ENCODE data around the gene GBX1. TPM values are rescaled to one million over a fixed set of nuclear protein-coding genes. Genes with fewer than 3 reads are reported as not detected.

The GBX1 gene
- total RNA-seq, 1 experiment from 2014 or later, result 0.41 TPM

DNA sequence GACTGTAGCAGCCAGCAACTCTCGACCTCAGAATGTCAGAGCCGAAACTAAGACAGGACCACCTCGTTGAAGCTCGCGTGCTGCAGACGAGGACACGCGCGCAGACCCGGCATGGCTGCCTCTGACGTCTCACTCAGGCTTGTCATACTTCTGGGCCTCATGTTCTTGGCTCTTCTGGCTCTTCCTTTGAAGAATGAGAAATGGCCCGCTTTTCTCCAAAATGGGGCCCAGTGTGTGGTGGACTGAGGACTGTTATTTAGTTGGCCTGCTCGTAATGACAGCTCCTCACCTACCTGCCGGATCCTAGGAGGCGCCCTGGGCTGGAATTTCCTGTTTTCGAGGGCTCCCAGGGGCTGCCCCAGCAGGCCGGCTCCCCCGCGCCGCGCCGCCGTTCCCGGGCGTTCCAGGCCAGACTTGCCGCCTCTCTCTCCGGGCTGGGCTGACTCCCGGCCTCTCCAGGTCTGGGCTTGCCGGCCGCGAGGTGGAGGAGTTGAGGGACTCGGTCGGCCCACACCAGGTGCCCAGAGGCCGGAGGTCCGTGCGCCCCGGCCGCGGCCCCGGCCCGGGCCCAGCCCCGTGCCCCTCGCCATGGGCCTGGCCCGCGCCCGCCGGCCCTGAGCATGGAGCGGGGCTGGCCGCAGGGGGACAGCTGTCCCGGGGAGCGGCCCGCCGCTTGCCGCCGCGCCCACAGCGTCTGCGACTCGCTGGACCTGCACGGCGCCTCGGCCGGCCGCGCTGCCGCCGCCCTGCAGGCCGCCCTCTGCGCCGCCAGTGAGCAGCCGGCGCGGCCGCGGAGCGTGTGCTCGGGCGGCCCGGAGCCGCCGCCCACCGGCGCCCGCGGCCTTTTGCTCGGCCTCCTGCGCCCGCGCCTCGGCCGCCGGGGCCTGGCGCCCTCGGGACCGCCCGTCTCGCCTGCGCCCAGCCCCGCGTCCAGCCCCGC, 53.1 kb downstream of the GBX1 start:
- no peak for DNase-seq (ENCODE audit: low spot score)

DNA sequence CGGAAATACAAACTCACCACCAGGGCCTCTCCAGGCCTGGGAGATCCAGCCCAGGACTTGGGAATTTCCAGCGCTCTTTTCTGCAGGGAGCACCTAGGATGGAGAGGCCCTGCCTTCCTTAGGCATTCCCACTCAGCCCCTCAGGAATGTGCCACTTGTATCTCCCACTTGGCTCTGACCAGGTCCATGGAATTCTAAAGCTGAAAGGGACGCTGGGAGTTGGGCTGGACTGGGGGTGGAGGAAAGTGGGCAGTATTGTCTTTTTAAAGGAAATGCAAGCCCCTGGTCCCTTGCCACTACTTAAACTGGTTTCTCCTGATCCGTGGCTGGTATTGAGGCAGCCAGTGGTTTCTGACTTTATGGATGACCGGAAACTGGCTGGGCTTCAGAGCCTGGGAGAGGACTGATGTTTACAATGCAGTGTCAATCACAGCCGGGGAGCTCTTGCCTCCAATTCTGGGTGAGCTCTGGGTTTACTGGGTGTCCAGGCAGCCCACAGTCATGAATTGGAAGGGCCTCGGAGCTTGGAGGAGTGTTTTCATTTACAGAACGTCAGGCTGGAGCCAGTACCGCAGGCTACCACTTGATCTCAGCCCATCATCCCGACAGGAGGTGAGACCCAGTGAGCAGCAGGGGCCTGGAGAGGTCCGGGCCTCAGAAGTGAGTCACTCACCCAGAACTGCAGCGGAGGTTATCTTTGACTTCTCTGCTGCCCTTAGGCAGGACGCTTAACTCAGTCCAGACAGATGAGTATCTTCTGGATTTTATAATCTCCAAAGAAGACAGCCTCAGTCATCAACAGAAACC, 53.9 kb downstream of the GBX1 start:
- DNase-seq (ENCODE audit: low spot score), result peak; percentile 92

DNA sequence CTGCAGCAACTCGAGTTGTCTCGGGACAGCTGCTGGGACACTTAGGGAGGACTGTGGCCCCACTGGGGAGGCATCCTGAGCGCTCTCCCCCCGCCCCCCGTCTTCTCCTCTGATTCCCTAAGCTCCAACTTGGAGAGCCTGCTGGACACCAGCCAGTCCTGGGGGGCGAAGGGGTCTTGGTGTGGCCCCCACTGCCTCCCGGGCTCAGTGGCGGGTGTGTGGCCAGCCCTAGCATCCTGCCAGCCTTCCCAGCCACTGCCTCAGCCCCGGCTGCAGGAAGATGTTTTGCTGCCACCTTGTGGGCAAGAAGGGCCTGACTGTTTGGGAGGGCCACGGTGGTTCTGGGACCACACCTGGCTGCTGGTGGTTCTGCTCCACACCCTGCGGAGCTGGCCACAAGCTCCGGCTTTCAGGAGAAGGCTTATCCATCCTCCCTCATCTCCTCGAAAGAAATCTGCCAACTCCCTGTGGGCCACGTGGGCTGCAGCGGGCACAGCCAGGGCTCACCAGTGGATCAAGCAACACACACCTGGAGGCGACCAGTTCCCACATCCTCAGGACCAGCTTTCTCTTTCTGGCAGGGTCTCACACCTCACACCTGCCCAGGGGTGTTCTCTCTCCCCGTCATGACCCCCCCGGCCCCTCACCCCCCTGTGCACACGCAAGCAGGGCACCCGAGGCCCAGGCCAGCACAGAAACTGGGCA, 56.4 kb downstream of the GBX1 start:
- peak; percentile 61 for DNase-seq (ENCODE audit: low spot score)

DNA sequence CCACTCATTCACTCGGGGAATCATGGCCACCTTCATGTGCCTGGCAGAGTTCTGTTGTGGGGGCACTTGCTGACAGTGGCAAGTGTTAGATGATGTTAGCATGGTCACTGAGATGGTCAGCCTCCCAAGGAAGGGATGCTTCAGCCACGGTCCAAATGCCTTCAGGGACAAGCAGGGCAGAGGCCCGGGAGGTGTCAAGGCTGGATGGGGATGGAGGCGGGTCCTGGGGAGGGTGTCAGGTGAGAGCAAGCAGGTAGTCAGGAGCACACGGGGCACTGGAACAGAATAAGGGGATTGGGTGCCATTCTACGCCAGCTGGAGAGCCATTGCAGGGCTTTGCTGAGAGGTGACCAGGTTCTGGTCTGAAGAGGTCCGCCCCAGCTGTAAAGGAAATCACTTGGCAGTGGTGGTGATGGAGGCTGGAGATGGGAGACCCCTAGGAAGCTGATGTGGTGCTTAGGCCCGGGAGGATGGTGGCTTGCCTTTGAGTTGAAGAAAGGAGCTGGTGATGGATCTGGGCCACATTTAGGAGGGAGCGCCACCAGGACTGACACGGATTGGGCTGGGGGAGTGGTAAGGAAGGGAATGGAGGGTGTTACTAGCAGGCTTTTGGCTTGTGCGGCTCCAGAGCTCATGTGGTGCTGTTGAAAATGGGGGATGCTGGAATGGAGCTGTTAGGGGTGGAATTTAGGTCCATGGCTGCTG, 57.1 kb downstream of the GBX1 start:
- no peak for DNase-seq (ENCODE audit: low spot score)

DNA sequence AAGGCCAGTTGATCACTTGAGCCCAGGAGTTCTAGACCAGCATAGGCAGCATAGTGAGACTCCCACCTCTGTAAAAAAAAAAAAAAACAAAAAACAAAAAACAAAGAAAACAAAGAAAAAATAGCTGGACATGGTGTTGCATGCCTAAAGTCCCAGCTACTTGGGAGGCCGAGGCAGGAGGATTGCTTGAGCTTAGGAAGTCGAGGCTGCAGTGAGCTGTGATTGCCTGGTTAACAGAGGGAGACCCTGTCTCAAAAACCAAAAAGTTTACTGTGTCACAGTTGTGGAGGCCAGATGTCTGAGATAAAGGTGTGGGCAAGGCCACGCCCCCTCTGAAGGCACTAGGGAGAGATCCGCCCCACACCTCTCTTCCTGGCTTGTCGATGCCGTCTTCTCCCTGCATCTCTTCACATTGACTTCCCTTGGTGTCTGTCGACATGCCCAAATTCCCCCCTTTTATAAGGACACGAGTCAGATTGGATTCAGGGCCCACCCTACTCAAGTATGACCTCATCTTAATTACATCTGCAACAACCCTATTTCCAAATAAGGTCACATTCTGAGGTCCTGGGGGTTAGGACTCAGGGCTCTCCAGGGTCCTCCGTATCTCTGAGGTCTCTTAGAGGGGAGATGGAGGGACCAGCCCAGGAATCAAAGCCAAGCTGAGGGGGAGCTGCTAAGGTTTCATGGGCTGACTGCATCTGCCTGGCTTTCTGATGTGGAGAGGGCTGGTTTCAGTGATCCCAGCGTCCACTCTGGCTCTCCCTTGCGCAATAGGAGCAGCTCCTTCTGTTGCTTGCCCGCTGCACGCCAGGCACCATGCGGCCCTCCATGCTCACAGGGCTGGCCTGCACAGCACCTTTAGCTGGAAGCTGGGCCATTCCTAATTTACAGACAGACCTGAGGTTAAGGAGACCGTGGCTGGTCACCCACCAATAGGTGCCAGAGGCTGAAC, 58.1 kb downstream of the GBX1 start:
- DNase-seq (ENCODE audit: low spot score), result no peak

DNA sequence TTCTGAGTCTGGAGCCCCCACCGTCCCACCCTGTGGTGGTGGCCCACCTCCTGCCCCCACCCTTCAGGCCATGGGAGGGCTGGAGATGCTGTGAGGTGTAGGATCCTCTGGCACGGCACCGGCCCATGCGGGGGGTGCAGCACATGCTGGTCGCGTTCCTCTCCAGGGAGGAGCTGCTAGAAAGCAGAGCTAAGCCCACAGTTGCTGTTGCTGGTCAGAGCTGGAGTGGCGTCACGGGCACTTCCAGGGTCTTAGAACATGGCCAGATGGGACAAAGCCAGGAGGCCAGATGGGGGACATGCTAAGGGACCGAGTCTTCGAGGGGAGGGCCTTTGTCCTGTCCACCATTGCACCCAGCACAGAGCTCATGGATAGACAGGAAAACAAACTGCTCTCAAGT, 59.6 kb downstream of the GBX1 start:
- no peak for DNase-seq (ENCODE audit: low spot score)

DNA sequence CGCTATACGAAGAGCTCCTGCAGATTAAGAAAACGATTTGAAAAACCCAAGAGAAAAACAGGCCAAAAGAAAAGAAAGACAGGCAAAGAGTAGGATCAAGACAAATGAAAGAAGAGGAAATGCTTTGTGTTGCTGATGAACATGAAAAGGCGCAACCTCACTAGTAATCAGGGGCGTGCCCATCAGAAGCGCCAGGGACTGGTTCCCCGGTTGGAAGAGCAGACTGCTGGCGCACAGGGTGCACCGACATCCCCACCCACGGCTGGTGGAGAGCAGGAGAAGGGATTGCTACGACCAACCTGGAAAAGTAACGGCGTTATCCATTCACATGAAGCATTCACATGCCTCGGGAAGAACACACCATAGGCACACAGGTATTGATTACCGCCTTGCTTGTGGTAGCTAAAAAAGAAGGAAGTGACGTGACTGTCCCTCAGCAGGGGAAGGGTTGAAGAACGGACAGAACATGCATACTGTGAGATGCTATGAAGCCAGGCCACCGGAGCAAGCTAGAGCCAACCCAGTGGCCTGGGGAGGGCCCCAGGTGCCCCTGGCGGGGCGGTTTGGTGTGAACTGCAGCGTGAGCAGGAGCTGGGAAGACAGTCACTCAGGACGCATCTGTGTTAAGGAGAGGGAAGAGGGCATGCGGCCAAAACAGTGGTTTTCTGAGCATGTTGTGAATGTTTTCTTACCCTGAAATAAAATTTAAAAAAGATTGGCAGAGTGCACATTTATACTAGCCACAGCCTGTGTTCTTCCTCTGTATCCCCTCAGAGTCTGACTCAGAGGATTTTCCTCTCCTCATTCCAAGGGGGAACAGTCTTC, 62.9 kb downstream of the GBX1 start:
- peak; percentile 41 for DNase-seq (ENCODE audit: low spot score)

DNA sequence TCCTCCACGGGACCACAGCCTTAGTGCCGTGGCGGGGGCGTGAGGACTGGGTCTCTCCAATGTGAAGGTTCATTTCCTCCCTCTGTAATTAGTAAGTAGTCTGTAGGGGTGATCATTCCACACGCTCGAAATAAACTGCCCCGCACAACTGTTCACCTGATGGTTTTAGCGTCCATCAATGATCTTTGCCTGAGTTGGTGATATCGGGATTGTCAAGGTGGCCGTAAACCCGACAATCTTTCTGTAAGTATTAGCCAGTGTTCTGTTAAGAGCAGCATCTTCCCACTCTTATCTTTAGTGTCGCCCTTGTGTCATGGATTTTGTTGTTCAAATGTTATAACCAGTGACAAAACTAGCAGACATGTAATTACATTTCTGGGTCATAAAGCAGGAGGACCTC, 63.5 kb downstream of the GBX1 start:
- no peak for DNase-seq (ENCODE audit: low spot score)

DNA sequence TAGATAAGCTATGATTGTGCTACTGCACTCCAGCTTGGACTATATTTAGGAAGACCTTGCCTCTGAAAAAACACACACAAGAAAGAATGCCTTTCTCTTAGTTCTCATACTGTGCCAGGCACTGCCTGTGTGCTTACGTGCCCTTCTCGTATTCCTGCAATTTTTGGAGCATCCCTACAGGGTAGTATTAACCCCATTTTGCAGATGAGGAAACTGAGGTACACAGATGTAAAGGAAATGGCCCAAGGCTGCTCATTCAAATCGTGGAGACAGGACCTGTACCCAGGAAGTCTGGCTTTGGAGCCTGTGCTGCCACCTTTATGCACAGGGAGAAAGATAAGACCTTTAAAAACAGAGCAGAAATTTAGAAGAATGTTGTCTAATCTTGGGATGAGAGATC, 64.5 kb downstream of the GBX1 start:
- no peak for DNase-seq (ENCODE audit: low spot score)

DNA sequence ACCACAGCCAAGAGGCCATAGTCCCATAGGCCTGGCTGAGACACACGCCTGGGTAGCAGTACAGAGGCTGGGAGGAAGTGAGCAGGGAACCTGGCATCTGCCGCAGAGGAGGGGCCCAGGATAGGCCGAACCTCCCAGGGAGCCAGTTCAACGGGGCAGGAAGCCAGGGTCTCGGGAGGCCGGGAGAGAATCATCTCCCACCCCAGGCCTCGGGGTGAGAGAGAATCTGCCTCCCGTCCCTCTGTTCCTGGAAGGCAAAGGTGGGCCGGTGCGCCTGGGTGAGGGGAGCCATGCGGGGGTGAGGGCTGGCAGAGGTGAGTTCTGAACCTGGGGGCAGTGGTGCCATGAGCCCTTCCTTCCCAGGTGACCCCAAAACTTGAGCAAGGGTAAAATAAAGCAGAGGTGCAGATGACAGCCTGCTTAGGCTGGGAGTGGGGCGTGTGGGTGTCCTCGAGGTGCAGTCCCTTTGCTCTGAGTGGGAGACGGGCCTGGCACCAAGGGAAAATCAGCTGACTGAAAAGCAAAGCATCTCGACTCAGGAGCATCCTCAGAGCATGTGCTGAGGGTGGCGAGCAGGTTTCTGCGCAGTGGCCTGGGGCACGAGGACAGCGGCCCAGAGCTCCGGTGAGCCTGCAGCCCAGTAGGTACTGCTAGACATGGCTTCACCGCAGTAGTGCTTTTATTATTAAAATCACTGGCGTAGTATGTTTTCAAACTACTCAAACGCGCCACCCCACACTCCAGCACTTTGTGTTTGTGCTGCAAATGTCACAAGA, 65.7 kb downstream of the GBX1 start:
- DNase-seq (ENCODE audit: low spot score), result no peak

DNA sequence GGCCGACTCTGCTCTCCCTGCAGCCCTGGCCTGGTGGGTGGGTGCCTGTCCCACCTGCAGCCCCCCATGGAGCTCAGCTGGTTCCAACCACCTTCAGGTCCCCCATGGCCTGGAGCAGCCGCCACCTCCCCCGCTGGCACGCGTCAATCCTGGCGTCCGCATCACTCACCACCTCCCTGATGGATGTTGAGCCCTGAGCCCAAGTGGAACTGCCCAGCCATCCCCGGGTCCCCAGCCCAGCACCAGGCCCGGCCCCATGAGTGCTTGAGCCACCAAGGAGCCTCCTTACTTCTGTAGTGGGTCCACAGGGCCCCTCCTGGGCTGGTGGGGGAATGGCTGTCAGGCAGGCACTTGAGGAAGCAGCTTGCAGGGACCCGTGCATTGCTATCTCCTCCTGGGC, 66.6 kb downstream of the GBX1 start:
- no peak for DNase-seq (ENCODE audit: low spot score)

DNA sequence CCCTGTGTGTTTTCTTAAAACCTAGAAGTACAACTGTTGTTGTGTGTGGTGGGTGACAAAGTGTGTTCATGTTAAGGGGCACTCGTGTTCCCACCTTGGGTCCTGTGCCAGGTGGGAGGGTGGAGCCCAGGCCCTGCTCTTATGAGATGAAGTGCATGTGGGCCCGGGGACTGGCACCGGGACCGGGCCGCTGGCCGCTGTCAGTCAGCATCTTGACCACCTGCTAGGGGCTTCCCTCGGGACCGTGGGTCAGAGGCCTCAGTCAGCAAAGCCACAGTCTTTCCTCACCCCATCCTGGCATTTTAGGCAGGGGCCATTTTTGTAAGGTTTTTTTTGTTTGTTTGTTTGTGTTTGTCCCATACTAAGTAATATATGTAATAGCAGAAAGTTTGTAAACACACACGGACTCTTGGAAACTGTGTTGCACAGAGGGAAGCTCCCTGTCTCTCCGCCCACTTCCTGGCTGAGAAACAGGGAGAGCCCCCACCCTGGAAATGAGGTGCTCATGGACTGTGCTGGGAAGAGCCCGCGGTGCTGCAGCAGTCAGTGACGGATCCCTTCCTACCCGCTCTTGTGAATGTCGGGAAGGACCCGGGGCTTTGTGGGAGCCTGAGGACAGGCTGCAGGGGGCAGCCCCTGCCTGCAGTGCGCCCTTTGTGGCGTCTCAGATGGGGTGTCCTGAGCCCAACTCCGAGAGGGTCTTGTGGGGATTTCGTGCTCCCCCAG, 67.8 kb downstream of the GBX1 start:
- DNase-seq (ENCODE audit: low spot score), result no peak

Other genes starting within 250 kb of the GBX1 start
- gene KCNH2, start 189.4 kb downstream of the GBX1 start, total RNA-seq (2014; rRNA removed; shearing (Covaris generic)), result 1.7 and 3.5 TPM in 2 replicates
- 0.74 and 2.5 TPM in 2 replicates for gene NOS3, start 176.7 kb downstream of the GBX1 start, total RNA-seq (2014; rRNA removed; shearing (Covaris generic))
- not detected in 2 replicates for gene ATG9B, start 143.2 kb downstream of the GBX1 start, total RNA-seq (2014; rRNA removed; shearing (Covaris generic))
- gene ABCB8, start 139.2 kb downstream of the GBX1 start, total RNA-seq (2014; rRNA removed; shearing (Covaris generic)), result 35.6 and 40.2 TPM in 2 replicates
- gene ASIC3, start 119.2 kb downstream of the GBX1 start, total RNA-seq (2014; rRNA removed; shearing (Covaris generic)), result 0.31 and 0.53 TPM in 2 replicates
- gene CDK5, start 109.8 kb downstream of the GBX1 start, total RNA-seq (2014; rRNA removed; shearing (Covaris generic)), result 57.0 and 58.7 TPM in 2 replicates
- gene SLC4A2, start 108.1 kb downstream of the GBX1 start, total RNA-seq (2014; rRNA removed; shearing (Covaris generic)), result 195 and 238 TPM in 2 replicates
- gene FASTK, start 86.9 kb downstream of the GBX1 start, total RNA-seq (2014; rRNA removed; shearing (Covaris generic)), result 95.4 and 118 TPM in 2 replicates
- 28.9 and 42.8 TPM in 2 replicates for gene TMUB1, start 84.2 kb downstream of the GBX1 start, total RNA-seq (2014; rRNA removed; shearing (Covaris generic))
- 46.4 and 58.9 TPM in 2 replicates for gene AGAP3, start 81.2 kb downstream of the GBX1 start, total RNA-seq (2014; rRNA removed; shearing (Covaris generic))
- not detected in 2 replicates for gene ASB10, start 19.6 kb upstream of the GBX1 start, total RNA-seq (2014; rRNA removed; shearing (Covaris generic))
- gene H2BK1, start 42.8 kb upstream of the GBX1 start, total RNA-seq (2014; rRNA removed; shearing (Covaris generic)), result not detected in 2 replicates
- gene ABCF2, start 59.5 kb upstream of the GBX1 start, total RNA-seq (2014; rRNA removed; shearing (Covaris generic)), result 55.6 and 65.6 TPM in 2 replicates
- gene CHPF2, start 64.8 kb upstream of the GBX1 start, total RNA-seq (2014; rRNA removed; shearing (Covaris generic)), result 36.5 and 37.8 TPM in 2 replicates
- 22.2 and 26.7 TPM in 2 replicates for gene SMARCD3, start 81.0 kb upstream of the GBX1 start, total RNA-seq (2014; rRNA removed; shearing (Covaris generic))
- gene NUB1, start 174.1 kb upstream of the GBX1 start, total RNA-seq (2014; rRNA removed; shearing (Covaris generic)), result 48.5 and 58.0 TPM in 2 replicates
- gene WDR86, start 242.3 kb upstream of the GBX1 start, total RNA-seq (2014; rRNA removed; shearing (Covaris generic)), result 0.10 TPM in 1 of 2 replicates, not detected in the other

Data from A172 (cell line).